Measurements from ENCODE around the gene MECR. TPM values are rescaled to one million over a fixed set of nuclear protein-coding genes. Genes with fewer than 3 reads are reported as not detected.
A peak's percentile ranks its signal among the peaks of the same experiment; 100 is the strongest.
"Not testable (repeated sequence)": the region's sequence is repeated elsewhere in the genome, so short reads cannot be mapped to it uniquely, and the experiment has no call there.

MECR gene
- total RNA-seq, 1 donor from 2014 or later: 28.8 TPM

GRCh38 chr1:29225361-29225760, 5.4 kb downstream of the MECR start:
- Mint-ChIP-seq H3K36me3 (ENCODE audit: insufficient read depth) (peaks cover 1% of the 10 kb centered on the region), H3K4me3 (ENCODE audit: low read depth) (no peak overlapping the region), H3K4me1 (ENCODE audit: low read depth) (peaks cover 4% of the 10 kb centered on the region)

DNA sequence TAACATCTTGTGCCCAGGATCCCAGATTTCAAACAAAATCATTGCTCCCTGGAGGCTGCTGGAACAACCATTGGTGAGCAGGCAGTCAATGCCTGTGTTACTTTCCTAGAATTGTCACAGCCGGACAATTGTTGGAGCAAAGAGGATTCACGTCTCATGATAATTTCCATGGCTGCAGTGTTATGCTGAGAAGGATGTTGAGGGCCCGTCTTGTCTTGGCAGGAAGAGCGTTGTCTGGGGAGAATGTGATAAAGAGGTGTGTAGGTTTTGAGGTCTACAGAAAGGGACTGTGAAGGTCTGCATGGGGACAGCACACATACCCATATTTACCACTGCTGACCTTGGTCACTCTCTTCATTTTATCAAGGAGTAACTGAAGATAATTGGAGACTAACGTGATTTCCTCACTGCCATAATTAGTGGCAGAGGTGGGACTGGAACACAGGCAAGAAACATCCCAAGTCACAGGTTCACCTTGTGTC, 6.3 kb downstream of the MECR start:
- Mint-ChIP-seq H3K27me3 (no peaks in the 10 kb centered on the region), H3K9me3 (ENCODE audit: low read depth) (no peaks in the 10 kb centered on the region), H3K4me1 (ENCODE audit: low read depth) (no peaks in the 10 kb centered on the region), H3K27ac (no peak overlapping the region), H3K36me3 (ENCODE audit: insufficient read depth) (peaks cover 2% of the 10 kb centered on the region), H3K4me3 (ENCODE audit: low read depth) (no peak overlapping the region)
- no peak for TF ChIP-seq CTCF (IDR thresholded peaks at IDR 0.05; ENCODE audit: unreplicated experiment)
- DNase-seq (ENCODE audit: low spot score, unreplicated experiment): no peak

More at GRCh38 chr1:29225361-29225760, 5.4 kb downstream of the MECR start:
- DNase-seq (ENCODE audit: low spot score, unreplicated experiment): no peak
- no peak for TF ChIP-seq CTCF (IDR thresholded peaks at IDR 0.05; ENCODE audit: unreplicated experiment)
- Mint-ChIP-seq H3K27me3 (no peaks in the 10 kb centered on the region), H3K9me3 (ENCODE audit: low read depth) (no peaks in the 10 kb centered on the region), H3K27ac (no peak overlapping the region)

DNA sequence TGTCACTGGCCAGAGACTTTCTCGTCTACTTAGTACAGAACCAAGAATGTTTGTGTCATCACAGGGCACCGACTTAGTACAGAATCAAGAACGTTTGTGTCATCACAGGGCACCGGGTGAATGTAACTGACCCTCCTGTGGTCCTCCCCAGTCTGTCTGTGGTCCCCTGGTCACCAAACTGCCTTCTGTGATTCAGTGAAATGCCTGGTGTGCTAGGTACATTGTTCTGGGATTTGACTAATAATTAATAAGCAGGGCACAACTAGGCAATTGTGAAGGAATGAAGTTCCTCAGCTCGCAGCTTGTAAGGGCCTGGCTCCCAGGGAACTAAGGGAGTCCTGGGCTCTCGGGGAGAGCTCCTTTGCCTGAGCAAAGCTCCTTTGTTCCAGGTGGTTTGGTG, 7.2 kb downstream of the MECR start:
- Mint-ChIP-seq H3K9me3 (ENCODE audit: low read depth) (no peaks in the 10 kb centered on the region), H3K27ac (no peak overlapping the region), H3K4me1 (ENCODE audit: low read depth) (no peaks in the 10 kb centered on the region), H3K27me3 (no peaks in the 10 kb centered on the region), H3K4me3 (ENCODE audit: low read depth) (no peak overlapping the region), H3K36me3 (ENCODE audit: insufficient read depth) (peaks cover 2% of the 10 kb centered on the region)
- no peak for DNase-seq (ENCODE audit: low spot score, unreplicated experiment)
- TF ChIP-seq CTCF (IDR thresholded peaks at IDR 0.05; ENCODE audit: unreplicated experiment): no peak

- no peaks in the 10 kb centered on the region for H3K9me3 Mint-ChIP-seq (ENCODE audit: low read depth)
- no peak for DNase-seq (ENCODE audit: low spot score, unreplicated experiment)
- H3K27me3 Mint-ChIP-seq: no peaks in the 10 kb centered on the region
- no peaks in the 10 kb centered on the region for H3K4me1 Mint-ChIP-seq (ENCODE audit: low read depth)
- no peak for TF ChIP-seq CTCF (IDR thresholded peaks at IDR 0.05; ENCODE audit: unreplicated experiment)
- H3K36me3 Mint-ChIP-seq (ENCODE audit: insufficient read depth): peaks cover 2% of the 10 kb centered on the region
- no peak overlapping the region for H3K4me3 Mint-ChIP-seq (ENCODE audit: low read depth)
- H3K27ac Mint-ChIP-seq: peak overlapping the region; percentile 49
Observed at GRCh38 chr1:29222686-29223085, 8.0 kb downstream of the MECR start.

DNA sequence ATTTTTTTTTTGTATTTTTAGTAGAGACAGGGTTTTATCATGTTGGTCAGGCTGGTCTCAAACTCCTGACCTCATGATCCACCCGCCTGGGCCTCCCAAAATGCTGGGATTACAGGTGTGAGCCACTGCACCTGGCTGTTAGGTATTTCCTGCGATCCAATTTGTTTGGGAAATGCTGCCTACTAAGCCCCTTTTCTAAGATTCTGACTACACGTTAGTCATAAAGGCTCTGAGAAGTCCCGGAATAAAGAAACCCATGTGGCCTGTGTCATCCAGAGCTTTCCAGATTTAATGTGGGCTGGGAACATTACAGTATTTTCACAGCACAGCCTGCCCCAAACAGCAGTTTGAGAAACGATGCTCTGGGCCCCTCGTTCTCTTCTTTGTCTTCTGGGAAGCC, 8.5 kb downstream of the MECR start:
- not testable (repeated sequence) for H3K27me3 Mint-ChIP-seq; H3K4me1 Mint-ChIP-seq (ENCODE audit: low read depth); H3K9me3 Mint-ChIP-seq (ENCODE audit: low read depth); H3K4me3 Mint-ChIP-seq (ENCODE audit: low read depth); DNase-seq (ENCODE audit: low spot score, unreplicated experiment); H3K36me3 Mint-ChIP-seq (ENCODE audit: insufficient read depth); H3K27ac Mint-ChIP-seq

GRCh38 chr1:29221296-29221695, 9.4 kb downstream of the MECR start:
- Mint-ChIP-seq H3K27me3 (no peaks in the 10 kb centered on the region), H3K4me3 (ENCODE audit: low read depth) (no peak overlapping the region), H3K36me3 (ENCODE audit: insufficient read depth) (peaks cover 2% of the 10 kb centered on the region), H3K4me1 (ENCODE audit: low read depth) (no peaks in the 10 kb centered on the region), H3K27ac (no peak overlapping the region), H3K9me3 (ENCODE audit: low read depth) (no peaks in the 10 kb centered on the region)
- DNase-seq (ENCODE audit: low spot score, unreplicated experiment): no peak
- TF ChIP-seq CTCF (IDR thresholded peaks at IDR 0.05; ENCODE audit: unreplicated experiment): no peak

Data from progenitor cell of endocrine pancreas (in vitro differentiated cells).